Testis (tissue), 3 donors: ENCODE measurements around the gene VSIG10. TPM values are rescaled to one million over a fixed set of nuclear protein-coding genes. Genes with fewer than 3 reads are reported as not detected.

Experiments
- DNase-seq: peaks from one replicate; pipeline ENCODE4 v3.0.0-alpha.2; 2019
- H3K27ac ChIP-seq, 2 donors: fragments of 200-600 bp; sonication (generic); one replicate each; pipeline ENCODE4 v1.5.1; 2019
- H3K27me3 ChIP-seq: fragments of 200-600 bp; sonication (generic); one replicate; pipeline ENCODE4 v1.5.1; 2019
- H3K36me3 ChIP-seq: fragments of 200-600 bp; sonication (generic); one replicate; pipeline ENCODE4 v1.5.1; 2017; ENCODE audit warnings: low read depth; ENCODE audit errors: missing control alignments
- H3K4me1 ChIP-seq: fragments of 200-600 bp; sonication (generic); one replicate; pipeline ENCODE4 v1.5.1; 2019
- H3K4me3 ChIP-seq, 2 donors: fragments of 200-600 bp; sonication (generic); one replicate each; pipeline ENCODE4 v1.5.1; 2017 to 2019
- H3K9me3 ChIP-seq: fragments of 200-600 bp; sonication (generic); one replicate; pipeline ENCODE4 v1.5.1; 2017
- POLR2A ChIP-seq: fragments of 450-650 bp; IDR thresholded peaks from one replicate; pipeline ENCODE4 v1.6.1; 2017; ENCODE audit warnings: antibody characterized with exemption, mild to moderate bottlenecking, moderate library complexity
- WGBS, 2 donors: methylation state at CpG; one replicate each; pipeline ENCODE4 v1.1.5; 2018; 5-methylcytosine and 5-hydroxymethylcytosine counted together
- intact Hi-C: fragments of 100-400 bp; cut with DNase I; formaldehyde crosslinking; loops from one replicate; pipeline ENCODE4 v1.15.1; 2023; ENCODE audit warnings: low total_unique reads
- polyA plus RNA-seq: library from polyadenylated mRNA; stranded (reverse); fragments of 350-450 nt; fragmentation: Illumina TruSeq; extraction: RNeasy Lipid Tissue Mini Kit (QIAGEN cat#74804); gene quantifications from one replicate; pipeline ENCODE4 v1.2.3, GENCODE V29; 2014; ENCODE audit warnings: low read depth, low replicate concordance; ENCODE audit not compliant: insufficient read depth
- total RNA-seq, 2 donors: library from RNA; depleted of rRNA; stranded (reverse); fragments of >200 nt; gene quantifications; one replicate each; pipeline ENCODE4 v1.2.3, GENCODE V29; 2016
- TF ChIP-seq, protein P1 (sequence below), 3 experiments: fragments of 450-650 bp in 2 of 3; fragments of 200-600 bp in 1 of 3; sonication (generic) in 1 of 3; IDR thresholded peaks; one replicate each; pipeline ENCODE4 v1.5.1; 2016 to 2019; ENCODE audit warnings: antibody characterized with exemption in 3 of 3, mild to moderate bottlenecking in 2 of 3, moderate library complexity in 1 of 3

Gene VSIG10
- total and polyA plus RNA-seq, 3 donors from 2014 or later, result 14.8 to 51.0 (median 43.2) TPM

- H3K4me3 ChIP-seq, result no peak overlapping the region
- TF ChIP-seq, protein P1, sequence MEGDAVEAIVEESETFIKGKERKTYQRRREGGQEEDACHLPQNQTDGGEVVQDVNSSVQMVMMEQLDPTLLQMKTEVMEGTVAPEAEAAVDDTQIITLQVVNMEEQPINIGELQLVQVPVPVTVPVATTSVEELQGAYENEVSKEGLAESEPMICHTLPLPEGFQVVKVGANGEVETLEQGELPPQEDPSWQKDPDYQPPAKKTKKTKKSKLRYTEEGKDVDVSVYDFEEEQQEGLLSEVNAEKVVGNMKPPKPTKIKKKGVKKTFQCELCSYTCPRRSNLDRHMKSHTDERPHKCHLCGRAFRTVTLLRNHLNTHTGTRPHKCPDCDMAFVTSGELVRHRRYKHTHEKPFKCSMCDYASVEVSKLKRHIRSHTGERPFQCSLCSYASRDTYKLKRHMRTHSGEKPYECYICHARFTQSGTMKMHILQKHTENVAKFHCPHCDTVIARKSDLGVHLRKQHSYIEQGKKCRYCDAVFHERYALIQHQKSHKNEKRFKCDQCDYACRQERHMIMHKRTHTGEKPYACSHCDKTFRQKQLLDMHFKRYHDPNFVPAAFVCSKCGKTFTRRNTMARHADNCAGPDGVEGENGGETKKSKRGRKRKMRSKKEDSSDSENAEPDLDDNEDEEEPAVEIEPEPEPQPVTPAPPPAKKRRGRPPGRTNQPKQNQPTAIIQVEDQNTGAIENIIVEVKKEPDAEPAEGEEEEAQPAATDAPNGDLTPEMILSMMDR (IDR thresholded peaks at IDR 0.05), result no peak
- TF ChIP-seq POLR2A, result no peak
- peaks cover 8% of the 10 kb centered on the region for H3K4me1 ChIP-seq
- H3K36me3 ChIP-seq, result no peaks in the 10 kb centered on the region
- DNase-seq, result no peak
- 89 to 90% methylated on average over 4 of the region's 4 CpGs for WGBS, 2 donors
- intact Hi-C loops, result no loop called here
- H3K27ac ChIP-seq, result no peak overlapping the region
- no peaks in the 10 kb centered on the region for H3K9me3 ChIP-seq
- H3K27me3 ChIP-seq, result no peaks in the 10 kb centered on the region
Measured at GRCh38 chr12:118046430-118046829, 57.4 kb downstream of the VSIG10 start.

- H3K36me3 ChIP-seq, result no peaks in the 10 kb centered on the region
- no peak for TF ChIP-seq POLR2A
- TF ChIP-seq, protein P1 (IDR thresholded peaks at IDR 0.05), result no peak
- no peak overlapping the region for H3K27ac ChIP-seq
- 80 to 81% methylated on average over 8 of the region's 8 CpGs for WGBS, 2 donors
- DNase-seq, result peak; percentile 75
- peaks cover 8% of the 10 kb centered on the region for H3K4me1 ChIP-seq
- no peaks in the 10 kb centered on the region for H3K27me3 ChIP-seq
- intact Hi-C loops, result no loop called here
- no peaks in the 10 kb centered on the region for H3K9me3 ChIP-seq
- no peak overlapping the region for H3K4me3 ChIP-seq
Measured at GRCh38 chr12:118044577-118044976, 59.2 kb downstream of the VSIG10 start.

- WGBS, 2 donors, result 47 to 58% methylated on average over 2 of the region's 2 CpGs
- no peaks in the 10 kb centered on the region for H3K36me3 ChIP-seq
- intact Hi-C loops, result no loop called here
Measured at GRCh38 chr12:118044075-118044474, 59.7 kb downstream of the VSIG10 start.

DNA sequence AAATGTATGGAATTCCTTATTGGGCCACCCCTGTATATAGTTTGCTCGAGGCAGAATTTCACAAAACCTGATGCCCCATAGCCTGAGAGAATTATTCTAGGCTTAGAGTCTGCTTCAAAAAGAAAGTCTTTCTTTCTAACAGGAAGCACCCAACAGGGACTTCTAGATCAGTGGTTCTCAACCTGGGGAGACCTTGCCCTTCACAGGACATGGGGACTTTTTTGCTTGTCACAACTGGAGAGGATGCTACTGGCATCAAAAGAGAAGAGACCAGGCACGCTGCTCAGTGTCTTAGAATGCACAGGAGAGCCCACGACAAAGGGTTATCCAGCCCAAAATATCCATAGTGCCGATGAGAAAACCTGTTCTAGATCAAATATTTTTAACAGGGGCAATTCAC lies 61.7 kb downstream of the VSIG10 start:
- H3K27me3 ChIP-seq, result no peaks in the 10 kb centered on the region
- H3K36me3 ChIP-seq, result no peaks in the 10 kb centered on the region
- no peak for DNase-seq
- WGBS, 2 donors, result 91 to 96% methylated on average over 4 of the region's 4 CpGs
- no peak overlapping the region for H3K27ac ChIP-seq
- TF ChIP-seq POLR2A, result no peak
- TF ChIP-seq, protein P1 (IDR thresholded peaks at IDR 0.05), result no peak
- intact Hi-C loops, result no loop called here
- H3K4me3 ChIP-seq, result no peak overlapping the region
- no peaks in the 10 kb centered on the region for H3K9me3 ChIP-seq
- peaks cover 8% of the 10 kb centered on the region for H3K4me1 ChIP-seq

More at GRCh38 chr12:118044075-118044474, 59.7 kb downstream of the VSIG10 start:
- no peak overlapping the region for H3K4me3 ChIP-seq
- no peak for DNase-seq
- H3K4me1 ChIP-seq, result peaks cover 8% of the 10 kb centered on the region
- no peak overlapping the region for H3K27ac ChIP-seq
- no peaks in the 10 kb centered on the region for H3K27me3 ChIP-seq
- H3K9me3 ChIP-seq, result no peaks in the 10 kb centered on the region
- TF ChIP-seq, protein P1 (IDR thresholded peaks at IDR 0.05), result no peak
- TF ChIP-seq POLR2A, result no peak

DNA sequence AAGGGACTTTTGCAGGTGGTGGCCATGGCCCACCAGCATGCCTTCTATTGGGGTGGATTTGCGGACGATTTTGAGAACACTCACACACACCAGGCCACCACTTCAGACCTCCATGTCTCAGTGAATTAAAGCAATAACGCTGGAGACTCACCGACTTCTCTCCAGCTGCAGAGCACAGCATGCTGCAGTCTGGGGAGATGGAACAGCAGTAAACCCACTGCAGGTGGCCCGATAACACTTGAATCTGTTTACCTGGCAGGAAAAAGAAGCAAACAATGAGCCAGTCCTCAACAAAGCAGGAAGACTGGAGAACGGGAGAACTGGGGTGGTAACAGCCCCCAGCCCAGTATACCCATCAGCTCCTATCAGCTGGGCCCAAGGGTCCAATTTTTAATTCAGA lies 65.7 kb downstream of the VSIG10 start:
- Histone ChIP-seq H3K27ac (no peak overlapping the region), H3K27me3 (no peaks in the 10 kb centered on the region), H3K4me1 (no peaks in the 10 kb centered on the region), H3K4me3 (no peak overlapping the region), H3K9me3 (no peaks in the 10 kb centered on the region), H3K36me3 (no peaks in the 10 kb centered on the region)
- DNase-seq, result no peak
- WGBS, 2 donors, result 77 to 81% methylated on average over 6 of the region's 6 CpGs
- TF ChIP-seq, protein P1 (IDR thresholded peaks at IDR 0.05), result no peak
- TF ChIP-seq POLR2A, result no peak
- intact Hi-C loops, result no loop called here
